ENCODE results near the gene MAP6.

The MAP6 gene

GRCh38 chr11:75627906-75628668 lies 40.8 kb downstream of the MAP6 start:
- peak; percentile 52 for DNase-seq

GRCh38 chr11:75626889-75627529 lies 41.8 kb downstream of the MAP6 start:
- peak; percentile 79 for DNase-seq

DNA sequence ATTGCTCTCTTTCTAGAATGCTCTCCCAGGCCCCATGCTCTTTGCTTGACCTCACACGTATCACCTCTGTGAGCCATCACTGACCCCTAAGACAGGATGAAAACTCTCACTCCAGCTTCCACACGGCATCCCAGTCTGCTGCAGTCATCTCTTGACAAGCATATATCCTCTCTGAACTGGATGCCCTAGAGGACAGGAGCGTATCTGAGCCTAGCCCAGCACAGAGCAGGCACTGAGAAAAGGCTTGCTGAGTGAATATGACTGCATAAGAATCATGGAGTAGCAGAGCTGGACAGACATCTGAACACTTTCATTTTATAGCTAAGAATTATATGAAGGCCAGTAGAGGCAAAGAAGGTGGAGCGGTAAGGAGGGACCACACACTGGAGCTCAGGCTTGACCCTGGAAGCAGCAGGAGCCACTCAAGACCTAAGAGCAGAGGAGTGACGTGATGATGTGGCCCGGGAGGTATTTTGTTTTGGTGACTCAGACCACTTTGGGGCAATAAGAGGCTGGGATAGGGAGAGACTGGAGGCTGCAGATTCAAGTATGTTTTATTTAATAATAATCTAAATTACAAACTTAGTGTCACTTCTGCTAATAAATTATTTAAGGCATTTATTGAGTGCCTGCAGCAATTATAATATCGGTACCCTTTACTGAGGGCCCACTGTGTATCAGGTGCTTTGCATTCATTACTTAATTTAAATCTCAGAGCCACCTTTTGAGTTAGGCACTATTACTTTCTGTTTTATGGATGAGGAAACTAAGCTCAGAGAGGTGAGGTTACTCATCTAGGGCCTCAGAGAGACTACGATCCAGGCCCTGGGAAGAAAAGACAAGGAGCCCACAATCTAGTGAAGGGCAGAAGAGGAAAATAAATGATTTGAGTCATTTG lies 42.6 kb downstream of the MAP6 start:
- peak; percentile 86 for DNase-seq

- DNase-seq: no peak
These were observed 43.8 kb downstream of the MAP6 start for GRCh38 chr11:75625021-75625420.

GRCh38 chr11:75616281-75616680 lies 52.6 kb downstream of the MAP6 start:
- no peak for DNase-seq

DNA sequence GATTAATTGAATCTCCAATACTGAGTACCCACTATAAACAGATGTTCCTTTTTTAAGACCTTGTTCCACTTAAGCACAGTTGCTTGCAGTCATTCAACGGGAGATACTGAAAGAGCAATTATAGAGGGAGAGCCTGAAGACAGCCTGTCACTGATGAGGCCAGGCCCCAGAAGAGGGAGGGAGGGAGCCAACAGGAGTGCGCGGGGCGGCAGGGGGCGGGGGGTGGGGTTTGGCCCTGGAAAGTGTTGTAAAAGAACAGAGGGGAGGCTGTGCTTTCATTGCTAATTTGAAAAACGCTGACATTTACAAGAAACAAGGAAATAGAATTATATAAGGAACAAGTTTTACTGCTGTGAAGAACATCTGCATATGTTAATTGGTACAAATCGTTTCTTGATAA lies 53.1 kb downstream of the MAP6 start:
- DNase-seq: no peak

GRCh38 chr11:75611823-75612222 lies 57.0 kb downstream of the MAP6 start:
- DNase-seq: no peak

- no peak for DNase-seq
These were observed 62.7 kb downstream of the MAP6 start for GRCh38 chr11:75606099-75606498.

- DNase-seq: peak; percentile 92
These were observed 64.8 kb downstream of the MAP6 start for GRCh38 chr11:75603791-75604736.

DNA sequence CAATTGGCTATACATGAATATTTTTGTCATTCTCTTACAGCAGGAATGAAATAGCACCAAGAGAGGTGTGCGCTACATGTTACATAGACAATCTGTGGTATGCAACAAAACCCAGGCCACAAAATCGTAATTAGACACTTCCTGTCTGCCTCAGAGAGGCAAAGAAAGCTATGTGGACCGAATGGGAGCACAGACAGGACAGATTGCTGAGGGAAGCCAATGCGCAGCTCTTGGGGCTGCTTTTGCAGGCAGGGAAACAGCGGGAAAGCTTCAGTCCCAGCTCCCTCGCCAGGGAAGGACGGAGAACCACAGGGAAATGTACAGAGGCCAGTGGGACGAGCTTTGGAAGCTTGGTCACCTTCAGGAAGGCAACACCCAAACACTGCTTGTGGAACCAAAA lies 65.9 kb downstream of the MAP6 start:
- peak; percentile 75 for DNase-seq

- DNase-seq: no peak
These were observed 67.3 kb downstream of the MAP6 start for GRCh38 chr11:75601494-75601893.

GRCh38 chr11:75600356-75600755 lies 68.5 kb downstream of the MAP6 start:
- no peak for DNase-seq

DNA sequence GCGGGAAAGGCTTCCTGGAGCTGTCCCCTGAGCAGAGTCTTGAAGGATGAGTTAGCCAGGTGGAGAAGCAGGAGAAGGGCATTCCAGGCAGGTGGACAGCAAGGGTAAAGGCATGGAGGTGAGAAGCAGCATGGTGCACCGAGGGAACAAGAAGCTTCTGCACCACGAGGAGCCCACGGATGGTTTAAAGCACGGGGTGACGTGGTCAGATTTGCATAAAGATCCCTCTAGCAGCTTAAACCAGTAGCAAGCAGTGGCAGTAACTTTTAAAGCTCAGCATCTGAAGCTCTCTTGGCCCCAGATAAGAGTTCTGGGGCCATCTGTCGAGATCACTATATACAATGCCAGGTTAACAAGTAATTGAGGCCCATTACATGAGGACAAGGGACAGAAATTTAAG lies 69.9 kb downstream of the MAP6 start:
- DNase-seq: no peak

GRCh38 chr11:75598264-75598663 lies 70.6 kb downstream of the MAP6 start:
- DNase-seq: no peak

GRCh38 chr11:75597636-75598035 lies 71.2 kb downstream of the MAP6 start:
- peak; percentile 37 for DNase-seq

DNA sequence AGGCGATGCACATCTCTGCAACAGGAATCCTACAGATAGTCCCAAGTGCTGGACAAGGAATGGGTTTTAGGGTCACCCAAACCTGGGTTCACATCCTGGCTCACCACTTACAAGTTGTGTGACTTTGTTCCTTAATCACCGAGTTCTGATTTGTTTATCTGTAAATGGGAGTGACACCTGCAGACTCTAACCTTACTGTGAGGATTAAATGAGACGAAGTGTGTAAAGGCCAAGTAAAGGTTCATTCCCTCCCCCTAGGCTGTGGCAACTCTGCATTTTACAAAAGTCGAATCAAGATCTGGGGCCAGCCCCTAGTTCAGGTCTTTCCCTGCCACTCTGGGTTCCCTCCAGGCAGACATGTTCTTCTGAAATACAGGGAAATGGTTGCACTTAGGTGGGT lies 71.9 kb downstream of the MAP6 start:
- no peak for DNase-seq

DNA sequence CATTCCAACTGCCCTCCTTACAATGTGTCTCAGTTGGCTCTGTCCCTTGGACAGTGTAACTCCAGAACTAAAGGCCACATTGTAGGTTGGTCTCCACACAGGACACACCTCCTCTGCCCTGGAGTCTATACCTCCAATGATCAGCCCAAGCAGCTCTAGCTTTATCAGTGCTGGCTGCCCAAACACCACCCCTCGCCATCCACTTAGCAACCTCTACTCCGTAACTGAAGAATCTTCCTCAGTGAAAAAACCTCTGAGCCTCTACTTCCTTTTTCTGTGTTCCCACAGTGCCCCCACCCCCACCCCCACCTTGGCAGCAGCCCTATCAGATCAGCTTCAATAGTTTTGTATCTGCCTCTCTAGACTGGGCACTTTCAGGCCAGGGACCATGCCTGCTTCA lies 73.4 kb downstream of the MAP6 start:
- no peak for DNase-seq

GRCh38 chr11:75594211-75594610 lies 74.6 kb downstream of the MAP6 start:
- DNase-seq: no peak

GRCh38 chr11:75593286-75593915 lies 75.4 kb downstream of the MAP6 start:
- no peak for DNase-seq

- no peak for DNase-seq
These were observed 76.1 kb downstream of the MAP6 start for GRCh38 chr11:75592715-75593114.

DNA sequence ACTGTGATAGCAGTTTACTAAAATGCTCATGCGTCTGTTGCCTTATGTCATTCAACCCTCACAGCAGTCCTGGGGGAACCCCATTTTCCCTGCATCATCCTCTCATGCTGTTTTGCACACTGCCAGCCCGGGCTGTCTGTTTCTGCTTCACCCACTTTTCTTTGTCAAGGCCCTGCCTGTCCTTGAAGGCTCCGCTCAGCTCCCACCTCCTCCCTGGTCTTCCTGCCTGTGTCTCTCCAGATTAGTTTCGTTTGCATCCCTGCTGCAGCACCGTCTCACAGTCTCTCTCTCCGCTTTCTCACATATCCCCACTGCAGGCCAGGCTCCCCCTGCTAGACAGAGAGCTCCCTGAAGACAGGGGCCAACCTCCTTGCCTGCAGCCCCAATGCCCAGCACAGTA lies 76.9 kb downstream of the MAP6 start:
- no peak for DNase-seq

- no peak for DNase-seq
These were observed 77.5 kb downstream of the MAP6 start for GRCh38 chr11:75591371-75591770.

Data from fibroblast of upper back skin (primary cell).